NCI-H1048 (cell line): ENCODE results near the gene SUV39H1.
"Not testable (repeated sequence)": the region's sequence is repeated elsewhere in the genome, so short reads cannot be mapped to it uniquely, and the experiment has no call there.

Source experiments
- DNase-seq: peaks from one replicate; lab custom pipeline; 2025; lab: John Stamatoyannopoulos, UW

Gene SUV39H1

GRCh38 chrX:48696301-48696908, at the start of gene SUV39H1:
TSS of gene SUV39H1 (plus strand) at chrX:48696734. CDS start at chrX:48696785, 51 bp downstream.
- peak; percentile 59 for DNase-seq

DNA sequence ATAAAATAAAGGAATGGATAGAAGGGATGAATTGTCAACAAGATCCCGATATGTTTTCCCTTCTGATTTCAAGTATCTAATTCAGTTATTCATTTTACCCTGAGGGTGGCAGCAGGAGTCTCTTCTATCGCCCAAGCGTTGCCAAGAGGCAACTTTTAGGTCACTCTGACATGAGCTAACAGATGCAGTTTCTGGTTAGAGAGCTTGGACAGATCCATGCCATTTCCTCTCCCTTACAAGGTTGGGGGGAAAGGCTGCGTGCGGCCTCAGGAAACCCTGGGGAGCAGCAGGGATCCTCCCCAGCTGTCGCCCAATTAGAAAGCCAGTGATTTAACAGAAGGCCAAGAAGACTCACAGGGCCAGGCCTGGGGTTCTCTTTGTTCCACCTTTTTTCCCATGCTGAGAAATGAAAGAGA, 48.2 kb upstream of the SUV39H1 start:
- DNase-seq, result no peak

DNA sequence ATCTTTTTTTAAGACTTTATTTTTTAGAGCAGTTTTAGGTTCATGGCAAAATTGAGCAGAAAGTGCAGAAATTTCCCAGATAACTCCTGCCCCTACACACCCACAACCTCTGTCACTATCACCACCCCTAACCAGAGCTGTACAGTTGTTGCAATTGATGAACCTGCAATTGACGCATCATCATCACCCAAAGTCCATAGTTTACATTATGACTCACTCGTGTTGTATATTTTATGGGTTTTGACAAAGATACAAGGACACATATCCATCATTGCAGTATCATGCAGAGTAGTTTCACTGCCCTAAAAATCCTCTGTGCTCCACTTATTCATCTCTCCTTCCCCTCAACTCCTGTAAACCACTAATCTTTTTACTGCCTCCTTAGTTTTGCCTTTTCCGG, 47.4 kb upstream of the SUV39H1 start:
- no peak for DNase-seq

DNA sequence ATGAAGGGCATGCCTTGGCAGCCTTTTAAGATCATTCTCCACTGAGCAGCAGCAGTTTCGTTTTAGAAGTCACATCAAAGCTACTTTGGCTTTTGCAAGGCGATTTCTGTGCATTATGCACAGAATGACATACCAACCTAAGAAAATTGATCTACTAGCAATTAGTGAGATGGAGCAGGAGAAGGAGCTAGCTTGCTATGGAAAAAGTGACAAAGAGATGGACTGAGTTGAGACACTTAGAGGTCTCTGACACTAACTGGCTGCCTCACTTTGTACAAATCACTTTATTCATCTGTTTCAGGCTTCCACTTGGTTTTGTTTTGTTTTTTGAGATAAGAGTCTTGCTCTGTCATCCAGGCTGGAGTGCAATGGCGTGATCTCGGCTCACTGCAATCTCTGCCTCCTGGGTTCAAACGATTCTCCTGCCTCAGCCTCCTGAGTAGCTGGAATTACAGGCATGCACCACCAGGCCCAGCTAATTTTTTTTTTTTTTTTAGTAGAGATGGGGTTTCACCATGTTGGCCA, 44.4 kb upstream of the SUV39H1 start:
- not testable (repeated sequence) for DNase-seq

DNA sequence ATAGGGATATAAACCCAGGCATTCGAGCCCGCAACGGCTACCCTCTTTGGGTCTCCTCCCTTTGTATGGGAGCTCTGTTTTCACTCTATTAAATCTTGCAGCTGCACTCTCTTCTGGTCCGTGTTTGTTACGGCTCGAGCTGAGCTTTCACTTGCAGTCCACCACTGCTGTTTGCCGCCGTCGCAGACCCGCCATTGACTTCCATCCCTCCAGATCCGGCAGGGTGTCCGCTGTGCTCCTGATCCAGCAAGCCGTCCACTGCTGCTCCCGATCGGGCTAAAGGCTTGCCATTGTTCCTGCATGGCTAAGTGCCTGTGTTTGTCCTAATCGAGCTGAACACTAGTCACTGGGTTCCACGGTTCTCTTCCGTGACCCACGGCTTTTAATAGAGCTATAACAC, 41.8 kb upstream of the SUV39H1 start:
- DNase-seq, result not testable (repeated sequence)

DNA sequence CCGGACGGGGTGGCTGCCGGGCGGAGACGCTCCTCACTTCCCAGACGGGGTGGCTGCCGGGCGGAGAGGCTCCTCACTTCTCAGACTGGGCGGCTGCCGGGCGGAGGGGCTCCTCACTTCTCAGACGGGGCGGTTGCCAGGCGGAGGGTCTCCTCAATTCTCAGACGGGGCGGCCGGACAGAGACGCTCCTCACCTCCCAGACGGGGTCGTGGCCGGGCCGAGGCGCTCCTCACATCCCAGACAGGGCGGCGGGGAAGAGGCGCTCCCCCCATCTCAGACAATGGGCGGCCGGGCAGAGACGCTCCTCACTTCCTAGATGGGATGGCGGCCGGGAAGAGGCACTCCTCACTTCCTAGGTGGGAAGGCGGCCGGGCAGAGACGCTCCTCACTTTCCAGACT, 36.8 kb upstream of the SUV39H1 start:
- not testable (repeated sequence) for DNase-seq

GRCh38 chrX:48663241-48663640, 33.3 kb upstream of the SUV39H1 start:
- DNase-seq, result no peak

GRCh38 chrX:48664156-48664555, 32.4 kb upstream of the SUV39H1 start:
- no peak for DNase-seq

- DNase-seq, result no peak
Observed at GRCh38 chrX:48665991-48666390, 30.5 kb upstream of the SUV39H1 start.

DNA sequence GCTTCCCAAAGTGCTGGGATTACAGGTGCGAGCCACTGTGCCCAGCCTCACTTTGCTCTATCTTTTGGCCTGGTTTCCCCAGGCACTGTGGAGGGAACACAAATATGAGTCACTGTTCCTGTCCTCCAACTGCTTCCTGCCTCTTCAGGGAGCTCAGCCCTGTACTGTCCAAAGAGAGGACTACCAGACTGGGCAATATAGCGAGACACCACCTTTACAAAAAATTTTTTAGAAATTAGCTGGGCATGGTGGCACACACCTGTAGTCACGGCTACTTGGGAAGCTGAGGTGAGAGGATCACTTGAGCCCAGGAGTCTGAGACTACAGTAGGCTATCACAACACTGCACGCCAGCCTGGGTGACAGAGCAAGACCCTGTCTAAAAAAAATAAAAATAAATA, 29.9 kb upstream of the SUV39H1 start:
- no peak for DNase-seq

- no peak for DNase-seq
Observed at GRCh38 chrX:48667509-48667908, 29.0 kb upstream of the SUV39H1 start.

DNA sequence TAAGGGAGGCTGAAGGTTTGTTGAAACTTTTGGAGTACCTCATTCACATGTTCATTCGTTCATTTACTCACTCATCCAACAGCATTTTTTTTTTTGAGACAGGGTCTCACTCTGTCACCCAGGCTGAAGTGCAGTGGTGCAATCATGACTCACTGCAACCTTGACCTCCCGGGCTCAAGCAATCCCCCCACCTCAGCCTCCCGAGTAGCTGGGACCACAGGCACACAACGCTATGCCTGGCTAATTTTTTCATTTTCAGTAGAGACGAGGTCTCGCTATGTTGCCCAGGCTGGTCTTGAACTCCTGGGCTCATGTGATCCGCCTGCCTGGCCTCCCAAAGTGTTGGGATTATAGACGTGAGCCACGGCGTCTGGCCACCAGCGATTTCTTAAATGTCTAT, 28.3 kb upstream of the SUV39H1 start:
- DNase-seq, result not testable (repeated sequence)

DNA sequence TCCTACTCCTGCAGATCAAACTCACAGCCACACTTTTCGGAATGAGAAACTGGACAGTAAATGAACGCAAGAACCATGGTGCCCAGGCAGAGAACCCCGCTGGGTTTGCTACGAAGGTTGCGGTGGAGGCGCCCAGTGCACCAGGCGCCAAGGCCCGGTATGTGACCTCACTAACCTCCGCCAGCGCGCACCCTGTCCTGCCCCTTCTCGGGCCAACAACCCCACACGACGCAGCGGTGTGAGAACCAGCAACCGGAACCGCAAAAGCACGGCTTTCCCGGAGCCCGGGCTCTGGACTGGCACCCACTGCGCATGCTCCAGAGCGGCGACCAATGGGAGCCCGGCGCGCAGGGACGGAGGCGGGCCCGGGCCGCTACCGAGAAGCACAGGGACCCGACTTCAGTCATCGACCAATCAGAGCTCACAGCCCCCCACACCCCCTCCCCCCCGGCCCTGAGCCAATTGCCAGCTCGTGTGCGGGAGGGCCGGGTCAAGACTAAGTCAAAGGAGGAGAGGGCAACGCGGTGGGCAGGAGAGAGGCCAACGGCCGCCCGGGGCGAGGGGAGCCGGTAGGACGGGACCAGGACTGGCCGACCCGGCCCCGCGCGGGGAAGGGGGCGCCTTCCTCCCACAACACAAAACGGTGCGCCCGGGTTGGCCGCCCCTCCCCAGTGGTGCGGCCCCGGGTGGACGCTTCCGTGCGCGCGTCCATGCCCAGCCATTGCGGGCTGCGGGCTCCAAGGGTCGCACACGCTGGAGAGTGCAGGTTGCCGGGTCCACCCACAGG, 20.2 kb upstream of the SUV39H1 start:
- peak; percentile 57 for DNase-seq

- no peak for DNase-seq
Observed at GRCh38 chrX:48676893-48677270, 19.7 kb upstream of the SUV39H1 start.

- DNase-seq, result no peak
Observed at GRCh38 chrX:48677516-48677915, 19.0 kb upstream of the SUV39H1 start.

DNA sequence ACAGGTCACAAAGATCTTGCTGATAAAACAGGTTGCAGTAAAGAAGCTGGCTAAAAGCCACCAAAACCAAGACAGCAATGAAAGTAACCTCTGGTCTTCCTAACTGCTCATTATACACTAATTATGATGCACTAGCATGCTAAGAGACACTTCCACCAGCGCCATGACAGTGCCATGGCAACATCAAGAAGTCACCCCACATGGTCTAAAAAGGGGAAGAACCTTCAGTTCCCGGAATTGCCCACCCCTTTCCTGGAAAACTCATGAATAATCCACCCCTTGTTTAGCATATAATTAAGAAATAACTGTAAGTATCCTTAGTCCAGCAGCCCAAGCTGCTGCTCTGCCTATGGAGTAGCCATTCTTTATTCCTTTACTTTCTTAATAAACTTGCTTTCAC, 16.1 kb upstream of the SUV39H1 start:
- DNase-seq, result not testable (repeated sequence)

DNA sequence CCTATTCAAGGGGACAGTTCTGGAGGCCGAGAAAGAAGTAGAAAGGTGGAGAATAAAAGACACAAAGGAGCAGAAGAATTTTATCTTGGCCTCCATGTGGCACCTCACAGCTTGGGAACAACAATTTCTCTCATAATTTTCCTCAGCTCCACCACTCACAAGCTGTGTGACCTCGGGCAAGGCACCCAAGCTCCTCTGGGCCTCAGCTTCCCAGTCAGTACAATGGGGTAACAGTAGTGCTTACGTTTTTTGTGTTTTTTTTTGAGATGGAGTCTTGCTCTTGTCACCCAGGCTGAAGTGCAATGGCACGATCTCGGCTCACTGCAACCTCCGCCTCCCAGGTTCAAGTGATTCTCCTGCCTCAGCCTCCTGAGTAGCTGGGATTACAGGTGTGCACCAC, 15.6 kb upstream of the SUV39H1 start:
- DNase-seq, result not testable (repeated sequence)

GRCh38 chrX:48681539-48682183, 14.9 kb upstream of the SUV39H1 start:
- DNase-seq, result no peak

DNA sequence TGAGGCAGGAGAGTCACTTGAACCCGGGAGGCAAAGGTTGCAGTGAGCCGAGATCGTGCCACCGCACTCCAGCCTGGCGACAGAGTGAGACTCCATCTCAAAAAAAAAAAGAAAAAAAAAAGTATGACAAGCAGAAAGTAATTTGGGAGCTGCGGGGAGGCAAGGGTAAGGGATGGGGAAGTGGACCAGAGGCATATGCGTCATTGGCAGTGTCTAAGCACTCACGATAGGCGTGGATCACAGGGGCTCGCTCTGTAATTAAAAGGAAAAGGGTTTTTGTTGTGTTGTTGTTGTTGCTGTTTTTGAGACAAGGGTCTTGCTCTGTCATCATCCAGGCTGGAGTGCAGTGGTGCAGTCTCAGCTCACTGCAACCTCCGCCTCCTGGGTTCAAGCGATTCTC, 13.7 kb upstream of the SUV39H1 start:
- not testable (repeated sequence) for DNase-seq

DNA sequence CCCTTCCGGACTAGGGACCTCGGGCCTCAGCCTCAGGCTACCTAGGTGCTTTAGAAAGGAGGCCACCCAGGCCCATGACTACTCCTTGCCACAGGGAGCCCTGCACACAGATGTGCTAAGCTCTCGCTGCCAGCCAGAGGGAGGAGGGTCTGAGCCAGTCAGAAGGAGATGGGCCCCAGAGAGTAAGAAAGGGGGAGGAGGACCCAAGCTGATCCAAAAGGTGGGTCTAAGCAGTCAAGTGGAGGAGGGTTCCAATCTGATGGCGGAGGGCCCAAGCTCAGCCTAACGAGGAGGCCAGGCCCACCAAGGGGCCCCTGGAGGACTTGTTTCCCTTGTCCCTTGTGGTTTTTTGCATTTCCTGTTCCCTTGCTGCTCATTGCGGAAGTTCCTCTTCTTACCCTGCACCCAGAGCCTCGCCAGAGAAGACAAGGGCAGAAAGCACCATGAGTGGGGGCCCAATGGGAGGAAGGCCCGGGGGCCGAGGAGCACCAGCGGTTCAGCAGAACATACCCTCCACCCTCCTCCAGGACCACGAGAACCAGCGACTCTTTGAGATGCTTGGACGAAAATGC, 13.0 kb upstream of the SUV39H1 start, which contains the start of gene WAS:
WAS (plus strand) TSS at position 389 of the 572 bp plus-strand sequence; CDS start at position 444, 55 bp downstream.
- DNase-seq, result no peak

DNA sequence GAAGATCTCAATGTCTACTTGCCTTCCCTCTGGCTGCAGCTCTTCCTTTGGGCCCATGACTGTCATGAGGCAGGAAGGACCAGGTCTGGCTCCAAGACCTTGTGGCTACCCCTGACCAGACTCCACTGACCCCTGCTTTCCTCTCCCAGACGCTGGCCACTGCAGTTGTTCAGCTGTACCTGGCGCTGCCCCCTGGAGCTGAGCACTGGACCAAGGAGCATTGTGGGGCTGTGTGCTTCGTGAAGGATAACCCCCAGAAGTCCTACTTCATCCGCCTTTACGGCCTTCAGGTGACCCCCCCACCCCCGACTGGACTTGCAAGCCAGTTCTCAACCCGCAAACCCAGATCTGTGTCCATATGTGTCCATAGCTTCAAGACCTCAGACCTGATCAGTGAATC, 12.4 kb upstream of the SUV39H1 start:
- DNase-seq, result no peak

- no peak for DNase-seq
Observed at GRCh38 chrX:48685416-48685815, 11.1 kb upstream of the SUV39H1 start.
